NCI-H345 treated with DMSO at 0.1 percent for 48 hours (cell line): ENCODE results near the gene ARHGAP8.
"Not testable (repeated sequence)": the region's sequence is repeated elsewhere in the genome, so short reads cannot be mapped to it uniquely, and the experiment has no call there.

Experiments
- DNase-seq: peaks from one replicate; lab custom pipeline; 2025; ENCODE audit not compliant: unreplicated experiment; lab: John Stamatoyannopoulos, UW

ARHGAP8 gene

DNA sequence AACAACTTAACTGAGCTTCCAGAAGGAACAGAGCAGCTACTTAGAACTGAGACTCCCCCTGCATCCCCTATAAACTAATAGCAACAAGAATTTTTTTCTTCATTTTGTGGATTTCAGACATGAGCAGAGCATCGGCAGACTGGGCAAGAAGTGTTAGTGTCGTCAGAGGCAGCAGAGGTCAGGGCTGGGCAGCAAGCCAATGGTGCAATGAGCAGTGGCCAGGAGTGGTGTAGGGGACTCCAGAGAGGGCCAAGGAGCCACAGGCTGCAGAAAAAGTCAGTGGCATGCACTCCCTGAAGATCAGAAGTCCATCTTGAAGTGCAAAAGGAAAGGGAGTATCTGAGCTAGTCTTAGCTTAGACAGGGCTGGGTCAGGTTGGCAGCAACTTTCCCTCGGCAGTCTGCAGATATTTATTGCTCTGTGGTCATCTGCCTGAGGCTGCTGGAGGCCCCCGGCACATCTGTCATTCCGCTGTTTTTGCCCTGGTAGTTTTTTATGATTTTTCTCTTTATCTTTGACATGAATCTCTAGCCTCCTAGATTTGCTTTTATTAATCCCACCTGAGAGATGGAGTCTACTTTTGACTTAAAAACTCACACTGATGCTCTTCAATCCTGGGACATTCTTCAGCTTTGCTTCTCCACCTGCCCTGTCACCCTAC lies 152.2 kb downstream of the ARHGAP8 start:
- DNase-seq = not testable (repeated sequence)

DNA sequence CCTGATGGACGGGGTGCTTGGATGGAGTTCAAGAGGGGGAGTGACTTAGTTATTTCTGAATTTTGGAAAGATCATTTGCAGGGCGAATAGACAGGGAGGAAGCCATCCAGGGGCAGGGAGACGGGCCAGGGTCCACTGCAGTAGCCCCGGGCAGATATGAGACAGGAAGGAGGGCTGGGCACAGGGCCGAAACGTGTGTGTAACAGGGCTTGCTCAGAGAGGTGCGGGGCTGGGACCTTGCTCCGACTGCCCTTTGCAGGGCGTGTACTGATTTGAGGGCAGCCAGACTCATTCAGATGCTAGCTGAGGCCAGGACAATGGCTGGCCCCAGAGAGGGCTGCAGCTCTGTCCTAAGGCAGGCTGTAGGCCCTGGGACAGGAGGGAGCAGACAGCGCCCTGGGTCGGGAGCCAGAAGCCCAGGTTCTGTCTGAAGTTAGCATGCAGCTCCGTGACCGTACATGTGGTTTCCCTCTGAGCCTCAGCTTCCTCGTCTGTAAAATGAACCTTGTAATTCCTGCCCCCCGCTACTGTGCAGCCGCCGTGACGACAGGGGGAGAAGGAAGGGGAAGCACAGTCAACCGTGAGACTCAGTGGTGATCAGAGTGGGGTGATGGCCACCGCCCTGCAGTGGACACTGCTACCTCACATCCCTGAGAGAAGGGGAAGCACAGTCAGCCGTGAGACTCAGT lies 154.0 kb downstream of the ARHGAP8 start:
- no peak for DNase-seq

DNA sequence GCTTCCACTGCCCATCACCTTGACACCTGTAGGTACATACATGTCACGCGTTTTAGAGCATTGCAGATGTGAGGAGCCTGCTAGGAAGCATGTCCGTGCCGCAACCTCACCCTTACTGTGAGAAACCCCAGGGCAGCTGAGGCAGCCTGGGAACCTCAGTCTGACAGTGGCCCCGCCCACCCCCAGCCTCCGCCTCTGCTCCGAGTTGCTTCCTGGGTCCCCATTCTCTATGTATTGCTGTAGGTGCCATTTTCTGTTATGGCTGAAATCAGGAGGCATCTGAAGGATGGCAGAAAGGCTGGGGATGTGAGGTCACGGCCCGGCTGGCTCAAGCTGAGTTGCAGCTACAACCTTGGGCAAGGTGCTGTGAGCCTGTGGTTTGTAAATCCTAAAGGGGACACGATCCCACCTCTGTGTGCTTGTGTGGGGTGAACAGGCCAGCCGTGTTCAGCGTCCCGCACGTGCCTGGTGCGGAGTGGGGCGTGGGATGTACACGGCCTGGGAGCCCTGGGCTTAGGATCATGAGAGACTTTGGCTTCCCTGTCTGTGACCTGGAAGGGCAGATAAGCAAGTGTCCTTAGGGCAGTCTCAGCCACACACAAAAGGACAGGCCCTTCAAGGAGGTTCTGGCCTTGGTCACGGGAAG lies 154.7 kb downstream of the ARHGAP8 start:
- DNase-seq = no peak

DNA sequence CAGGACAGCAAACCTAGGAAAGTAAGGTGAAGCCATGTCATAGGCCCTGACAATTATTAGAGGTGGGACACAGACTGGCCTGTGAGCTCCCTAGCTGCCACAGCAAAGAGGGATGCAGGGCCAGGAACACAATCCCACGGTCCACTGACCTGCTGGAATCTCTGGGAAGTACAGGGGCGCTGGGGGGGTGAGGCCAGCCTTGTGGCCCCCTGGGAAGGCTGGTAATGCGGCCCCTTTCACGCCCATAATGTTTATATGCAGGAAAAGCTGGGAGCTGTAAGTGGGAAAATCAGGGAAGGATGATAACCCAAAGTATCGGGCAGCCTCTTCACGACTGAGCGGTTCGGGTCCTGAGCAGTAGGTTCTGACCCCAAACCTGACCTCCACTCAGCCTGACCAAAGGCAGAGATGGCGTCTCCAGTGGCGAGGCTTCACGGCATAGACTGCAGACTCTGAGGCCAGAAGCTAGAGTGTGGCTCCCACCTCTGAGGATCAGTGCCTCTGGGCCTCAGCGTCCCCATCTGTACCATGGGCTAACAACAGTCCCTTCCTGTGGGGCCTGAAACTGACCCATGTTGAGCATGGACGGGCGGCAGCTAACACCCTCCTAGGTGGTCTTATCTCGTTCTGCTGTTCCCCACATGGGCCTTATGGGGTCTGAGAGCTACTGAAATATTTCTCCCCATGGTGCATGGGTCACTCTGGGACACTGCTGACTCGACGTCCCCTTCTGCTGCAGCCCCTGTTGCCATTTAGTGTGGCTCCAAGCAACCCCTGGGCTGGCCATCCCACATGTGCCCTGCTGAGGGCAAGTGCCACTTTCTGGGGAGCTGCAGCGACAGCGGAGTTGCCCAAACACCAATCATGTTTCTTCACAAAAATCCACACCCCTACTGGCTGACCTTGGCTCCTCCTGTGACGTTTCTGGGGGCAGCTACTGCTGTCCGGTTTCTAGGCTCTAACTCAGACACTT lies 155.7 kb downstream of the ARHGAP8 start:
- DNase-seq = no peak

DNA sequence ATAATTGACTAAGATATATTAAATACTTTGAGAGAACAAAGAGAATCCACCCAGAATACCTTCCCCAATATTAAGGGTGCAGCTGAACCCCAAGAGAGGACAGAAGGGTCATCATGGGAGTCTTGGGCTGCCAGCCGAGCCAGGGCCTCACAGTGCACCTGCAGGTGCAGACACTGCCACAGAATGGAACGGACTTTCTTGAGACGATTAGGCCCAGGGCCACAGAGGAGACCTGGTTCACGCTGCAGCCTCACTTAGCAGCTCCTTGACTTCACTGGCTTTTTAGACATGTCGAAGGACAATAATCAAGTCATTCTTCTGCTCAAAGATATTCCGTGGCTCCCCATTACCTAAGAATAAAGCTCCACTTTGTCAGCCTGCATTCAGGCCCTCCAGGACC lies 156.9 kb downstream of the ARHGAP8 start:
- no peak for DNase-seq
